Measurements from ENCODE around the gene CLDN1. TPM values are rescaled to one million over a fixed set of nuclear protein-coding genes. Genes with fewer than 3 reads are reported as not detected.

The CLDN1 gene
- total RNA-seq, 1 experiment from 2014 or later, result 4.4 TPM

- TF ChIP-seq EMX1 (CRISPR knock-in tag; IDR thresholded peaks at IDR 0.05), result no peak
- TF ChIP-seq ELF4 (CRISPR knock-in tag; IDR thresholded peaks at IDR 0.05; ENCODE audit: low read depth), result no peak
- no peak for TF ChIP-seq ZNF121 (CRISPR knock-in tag; IDR thresholded peaks at IDR 0.05)
Observed at GRCh38 chr3:190338717-190339116, 16.5 kb upstream of the CLDN1 start (continued).

DNA sequence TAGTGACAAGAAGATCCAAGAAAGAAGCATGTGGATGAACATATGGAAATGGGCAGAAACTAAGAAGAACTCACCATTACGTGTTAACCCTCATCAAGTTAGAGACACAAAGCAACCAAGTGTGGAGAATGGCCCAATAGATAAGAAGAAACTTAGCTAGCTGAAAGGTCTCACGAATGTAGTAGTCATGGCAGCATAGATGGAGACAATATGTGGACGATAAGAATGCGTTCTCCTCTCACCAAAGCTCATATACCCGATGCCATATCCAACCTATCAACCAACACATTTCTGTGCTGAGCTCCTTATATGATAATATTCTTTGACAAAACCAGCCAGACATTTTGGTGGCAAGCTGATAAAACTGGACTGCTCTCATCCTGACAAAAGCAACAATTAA is 15.1 kb upstream of the CLDN1 start:
- DNase-seq (ENCODE audit: low spot score) (no peak), ATAC-seq (no peak)
- TF ChIP-seq ATF6 (CRISPR knock-in tag; IDR thresholded peaks at IDR 0.05), result no peak
- no peak for TF ChIP-seq SP1 (CRISPR knock-in tag; conservative IDR thresholded peaks at IDR 0.05)
- TF ChIP-seq E2F5 (CRISPR knock-in tag; IDR thresholded peaks at IDR 0.05), result no peak
- no peak for TF ChIP-seq RELA (CRISPR knock-in tag; IDR thresholded peaks at IDR 0.05; ENCODE audit: borderline replicate concordance)
- TF ChIP-seq TEAD4 (CRISPR knock-in tag; IDR thresholded peaks at IDR 0.05), result no peak
- no peak for TF ChIP-seq TCF7 (CRISPR knock-in tag; IDR thresholded peaks at IDR 0.05; ENCODE audit: low read depth)
- TF ChIP-seq KAT7 (CRISPR knock-in tag; IDR thresholded peaks at IDR 0.05; ENCODE audit: borderline replicate concordance), result no peak
- no peak for TF ChIP-seq ZMAT4 (CRISPR knock-in tag; IDR thresholded peaks at IDR 0.05)
- TF ChIP-seq, protein P1, sequence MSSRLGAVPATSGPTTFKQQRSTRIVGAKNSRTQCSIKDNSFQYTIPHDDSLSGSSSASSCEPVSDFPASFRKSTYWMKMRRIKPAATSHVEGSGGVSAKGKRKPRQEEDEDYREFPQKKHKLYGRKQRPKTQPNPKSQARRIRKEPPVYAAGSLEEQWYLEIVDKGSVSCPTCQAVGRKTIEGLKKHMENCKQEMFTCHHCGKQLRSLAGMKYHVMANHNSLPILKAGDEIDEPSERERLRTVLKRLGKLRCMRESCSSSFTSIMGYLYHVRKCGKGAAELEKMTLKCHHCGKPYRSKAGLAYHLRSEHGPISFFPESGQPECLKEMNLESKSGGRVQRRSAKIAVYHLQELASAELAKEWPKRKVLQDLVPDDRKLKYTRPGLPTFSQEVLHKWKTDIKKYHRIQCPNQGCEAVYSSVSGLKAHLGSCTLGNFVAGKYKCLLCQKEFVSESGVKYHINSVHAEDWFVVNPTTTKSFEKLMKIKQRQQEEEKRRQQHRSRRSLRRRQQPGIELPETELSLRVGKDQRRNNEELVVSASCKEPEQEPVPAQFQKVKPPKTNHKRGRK (CRISPR knock-in tag; IDR thresholded peaks at IDR 0.05; ENCODE audit: borderline replicate concordance), result no peak
- H3K4me3 Mint-ChIP-seq, result no peak overlapping the region
- H3K27me3 Mint-ChIP-seq (ENCODE audit: low read depth), result no peaks in the 10 kb centered on the region
- ChIA-PET CTCF (interaction anchor here (0.7 kb wide), 1 partner anchor 16 kb away, joined by 3 read pairs; the partner anchor contains the start of gene CLDN1), POLR2A (no interaction called here)
- peaks cover 17% of the 10 kb centered on the region for H3K9me3 Mint-ChIP-seq
- H3K36me3 Mint-ChIP-seq, result peaks cover 2% of the 10 kb centered on the region; the same call in 1 of the 2 replicates
- no peak overlapping the region for H3K27ac Mint-ChIP-seq
- H3K4me1 Mint-ChIP-seq, result no peaks in the 10 kb centered on the region

- Mint-ChIP-seq H3K4me3 (no peak overlapping the region), H3K9me3 (peaks cover 10% of the 10 kb centered on the region), H3K36me3 (no peaks in the 10 kb centered on the region), H3K27me3 (ENCODE audit: low read depth) (no peaks in the 10 kb centered on the region), H3K27ac (no peak overlapping the region), H3K4me1 (no peaks in the 10 kb centered on the region)
- CTCF ChIA-PET, result interaction anchor here (0.7 kb wide), 1 partner anchor 15 kb away, joined by 3 read pairs; the partner anchor contains the start of gene CLDN1
- ATAC-seq (no peak), DNase-seq (ENCODE audit: low spot score) (no peak)
- TF ChIP-seq KAT7 (CRISPR knock-in tag; IDR thresholded peaks at IDR 0.05; ENCODE audit: borderline replicate concordance) (no peak), ESRRA (CRISPR knock-in tag; IDR thresholded peaks at IDR 0.05; ENCODE audit: borderline replicate concordance) (no peak), ZNF423 (CRISPR knock-in tag; IDR thresholded peaks at IDR 0.05) (no peak)
- POLR2A ChIA-PET, result no interaction called here
Observed at GRCh38 chr3:190336516-190337189, 14.4 kb upstream of the CLDN1 start.

GRCh38 chr3:190333961-190334360 is 11.7 kb upstream of the CLDN1 start:
- Mint-ChIP-seq H3K27me3 (ENCODE audit: low read depth) (no peaks in the 10 kb centered on the region), H3K4me3 (no peak overlapping the region), H3K36me3 (no peaks in the 10 kb centered on the region), H3K4me1 (no peaks in the 10 kb centered on the region), H3K27ac (no peak overlapping the region), H3K9me3 (no peaks in the 10 kb centered on the region)
- no peak for DNase-seq (ENCODE audit: low spot score)
- ChIA-PET POLR2A (no interaction called here), CTCF (interaction anchor here (1.1 to 1.4 kb wide), 2 partner anchors 12 kb away, joined by 5 to 7 read pairs; partner anchors contain the start of gene CLDN1)
- ATAC-seq, result no peak
- TF ChIP-seq, protein P2, sequence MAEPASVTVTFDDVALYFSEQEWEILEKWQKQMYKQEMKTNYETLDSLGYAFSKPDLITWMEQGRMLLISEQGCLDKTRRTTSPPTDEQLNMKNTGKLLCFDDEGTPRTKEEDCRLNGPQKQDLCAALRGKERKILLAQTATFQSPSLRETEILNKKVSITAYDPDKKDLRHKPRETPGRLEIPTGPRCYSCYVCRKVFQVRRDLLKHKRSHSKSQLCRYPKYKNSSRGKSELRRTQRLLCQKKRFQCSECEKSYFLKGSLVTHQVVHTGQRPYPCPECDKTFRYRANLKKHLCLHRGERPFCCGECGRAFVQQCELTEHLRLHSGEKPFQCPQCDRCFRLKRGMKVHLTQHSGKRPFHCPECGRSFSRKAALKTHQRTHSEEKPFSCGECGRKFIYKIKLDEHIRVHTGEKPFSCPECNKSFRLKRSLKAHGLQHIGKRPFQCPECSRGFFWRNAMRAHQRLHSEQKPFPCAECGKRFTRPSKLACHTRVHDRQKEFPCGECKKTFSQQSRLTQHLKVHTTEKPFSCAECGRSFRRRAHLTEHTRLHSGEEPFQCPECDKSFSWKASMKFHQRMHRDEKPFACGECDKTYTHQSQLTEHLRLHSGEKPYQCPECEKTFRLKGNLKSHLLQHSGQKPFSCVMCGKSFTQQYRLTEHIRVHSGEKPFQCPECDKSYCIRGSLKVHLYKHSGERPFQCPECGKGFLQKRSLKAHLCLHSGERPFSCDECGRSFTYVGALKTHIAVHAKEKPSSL (CRISPR knock-in tag; conservative IDR thresholded peaks at IDR 0.05), result no peak
- TF ChIP-seq TEAD1 (CRISPR knock-in tag; IDR thresholded peaks at IDR 0.05) (no peak), E2F1 (CRISPR knock-in tag; IDR thresholded peaks at IDR 0.05) (no peak), USF1 (CRISPR knock-in tag; IDR thresholded peaks at IDR 0.05) (no peak), SMAD4 (CRISPR knock-in tag; IDR thresholded peaks at IDR 0.05) (no peak), CREM (CRISPR knock-in tag; IDR thresholded peaks at IDR 0.05) (no peak)

Measured in WTC11 (cell line).